NCI-H2227 (cell line): ENCODE data around the gene MALAT1.

Experiments used
- DNase-seq: peaks from one replicate; lab custom pipeline; 2025; ENCODE audit not compliant: unreplicated experiment; lab: John Stamatoyannopoulos, UW

MALAT1 gene

GRCh38 chr11:65537620-65538231 lies 38.9 kb downstream of the MALAT1 start:
- DNase-seq, result no peak

GRCh38 chr11:65538232-65538914 lies 39.5 kb downstream of the MALAT1 start:
- no peak for DNase-seq

- DNase-seq, result no peak
Observed at GRCh38 chr11:65538915-65539743, 40.3 kb downstream of the MALAT1 start.

GRCh38 chr11:65539744-65540289 lies 41.0 kb downstream of the MALAT1 start:
- no peak for DNase-seq

- no peak for DNase-seq
Observed at GRCh38 chr11:65540290-65541092, 41.6 kb downstream of the MALAT1 start.

GRCh38 chr11:65541093-65541982 lies 42.5 kb downstream of the MALAT1 start:
- DNase-seq, result no peak

GRCh38 chr11:65542738-65543390 lies 44.0 kb downstream of the MALAT1 start:
- DNase-seq, result no peak

- DNase-seq, result peak; percentile 39
Observed at GRCh38 chr11:65545853-65546216, 47.0 kb downstream of the MALAT1 start.

GRCh38 chr11:65546217-65546958 lies 47.5 kb downstream of the MALAT1 start:
- DNase-seq, result peak; percentile 91

- DNase-seq, result no peak
Observed at GRCh38 chr11:65547446-65548125, 48.7 kb downstream of the MALAT1 start.

- no peak for DNase-seq
Observed at GRCh38 chr11:65548395-65548794, 49.5 kb downstream of the MALAT1 start.

- DNase-seq, result no peak
Observed at GRCh38 chr11:65549096-65549495, 50.3 kb downstream of the MALAT1 start.

GRCh38 chr11:65551572-65552387 lies 52.9 kb downstream of the MALAT1 start:
- DNase-seq, result peak; percentile 48

GRCh38 chr11:65552388-65552951 lies 53.6 kb downstream of the MALAT1 start:
- DNase-seq, result no peak

GRCh38 chr11:65553301-65554001 lies 54.6 kb downstream of the MALAT1 start:
- DNase-seq, result no peak

GRCh38 chr11:65554057-65554818 lies 55.4 kb downstream of the MALAT1 start:
- DNase-seq, result no peak
